Fibroblast of skin of back (primary cell): Measurements from ENCODE around the gene CCR6.
"Not testable (repeated sequence)": the region's sequence is repeated elsewhere in the genome, so short reads cannot be mapped to it uniquely, and the experiment has no call there.

Experiments used
- DNase-seq: peaks from one replicate; pipeline ENCODE4 v3.0.0-alpha.2; 2013

CCR6 gene

DNA sequence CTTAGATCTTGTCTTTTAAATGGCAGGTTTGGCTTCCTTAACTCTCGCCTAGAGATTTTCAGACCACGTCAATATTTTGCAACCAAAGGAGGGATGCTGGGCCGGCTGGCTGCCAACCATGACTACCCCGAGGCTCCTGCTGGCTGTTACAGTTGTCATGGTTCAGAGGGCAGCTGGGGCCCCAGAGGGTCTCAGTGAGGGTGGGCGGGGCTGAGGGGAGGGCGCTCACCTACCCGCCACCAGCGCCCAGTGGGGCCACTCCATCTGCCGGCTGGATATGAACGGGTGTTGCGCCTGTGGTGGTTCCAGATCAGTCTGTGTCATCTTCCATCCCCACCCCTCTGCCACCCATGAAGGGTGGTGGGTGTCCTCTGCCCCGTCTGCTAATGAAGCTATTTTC is 22.6 kb downstream of the CCR6 start:
- no peak for DNase-seq

- no peak for DNase-seq
Measured at GRCh38 chr6:167146135-167146534, 23.2 kb downstream of the CCR6 start.

GRCh38 chr6:167146977-167147376 is 24.1 kb downstream of the CCR6 start:
- DNase-seq, result no peak

- DNase-seq, result no peak
Measured at GRCh38 chr6:167148021-167148420, 25.1 kb downstream of the CCR6 start.

- no peak for DNase-seq
Measured at GRCh38 chr6:167148997-167149396, 26.1 kb downstream of the CCR6 start.

DNA sequence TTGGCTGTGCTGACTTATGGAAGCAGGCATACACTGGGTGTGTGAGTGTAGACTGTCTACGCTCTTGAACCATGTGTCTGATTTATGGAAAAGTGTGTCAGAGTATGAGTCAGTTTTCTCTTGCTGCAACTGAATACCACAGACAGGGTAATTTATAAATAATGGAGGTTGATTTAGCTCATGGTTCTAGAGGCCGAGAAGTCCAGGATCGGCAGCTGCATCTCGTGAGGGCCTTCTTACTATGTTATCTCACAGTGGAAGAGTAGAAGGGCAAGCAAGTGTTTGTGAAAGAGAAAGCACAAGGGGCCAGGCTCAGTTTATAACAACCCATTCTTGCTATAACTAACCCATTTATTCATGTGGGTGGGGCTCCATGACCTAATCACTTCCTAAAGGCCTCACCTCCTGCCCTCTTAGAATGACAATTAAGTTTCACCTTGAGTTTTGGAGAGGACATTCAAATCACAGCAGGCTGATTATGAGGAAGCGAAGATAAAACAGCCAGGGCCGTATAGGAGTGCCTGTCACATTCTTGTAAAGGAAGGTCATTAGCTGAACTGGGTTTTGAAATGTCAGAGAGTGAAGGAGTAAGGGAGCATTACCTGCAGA is 28.1 kb downstream of the CCR6 start:
- DNase-seq, result no peak

DNA sequence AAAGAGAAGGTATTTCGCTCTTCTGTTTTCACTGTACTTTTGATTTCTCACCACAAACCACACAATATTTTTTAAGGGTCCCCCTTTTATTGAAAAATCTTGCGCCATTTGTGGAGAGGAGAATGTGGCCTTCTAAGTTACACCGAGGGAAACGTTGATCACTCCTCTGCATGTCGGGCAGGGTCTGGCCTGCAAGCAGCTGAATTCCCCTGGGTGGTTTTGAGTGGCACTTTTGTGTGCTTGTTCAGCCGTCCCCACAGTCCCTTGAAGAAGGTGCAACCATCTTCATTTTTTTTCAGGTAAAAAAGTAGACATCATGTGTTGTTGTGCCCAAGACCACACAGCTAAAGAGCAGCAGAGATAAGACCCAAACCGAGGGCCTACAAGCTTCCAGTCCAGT is 28.8 kb downstream of the CCR6 start:
- DNase-seq, result no peak

- no peak for DNase-seq
Measured at GRCh38 chr6:167152862-167153261, 30.0 kb downstream of the CCR6 start.

DNA sequence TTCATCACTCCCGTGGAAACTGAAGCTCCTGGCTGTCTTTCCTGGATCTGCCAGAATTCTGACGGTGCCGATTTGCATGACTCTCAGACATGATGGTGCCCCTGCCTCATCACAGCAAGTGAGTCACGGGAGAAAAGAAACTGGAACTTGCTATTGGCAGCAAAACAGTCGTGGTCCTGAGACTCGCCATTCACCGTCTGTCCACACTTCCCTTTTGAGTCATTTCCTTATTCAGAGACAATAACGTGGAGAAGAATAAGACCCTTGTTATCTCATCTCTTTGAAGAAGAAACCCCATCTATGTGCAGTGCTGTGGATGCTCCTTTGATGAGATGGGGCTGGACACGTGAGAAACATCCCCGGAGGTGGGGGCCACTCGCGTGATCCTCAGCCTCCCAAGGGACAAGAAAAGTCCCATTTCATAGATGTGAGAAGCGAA is 30.6 kb downstream of the CCR6 start:
- peak; percentile 7 for DNase-seq

DNA sequence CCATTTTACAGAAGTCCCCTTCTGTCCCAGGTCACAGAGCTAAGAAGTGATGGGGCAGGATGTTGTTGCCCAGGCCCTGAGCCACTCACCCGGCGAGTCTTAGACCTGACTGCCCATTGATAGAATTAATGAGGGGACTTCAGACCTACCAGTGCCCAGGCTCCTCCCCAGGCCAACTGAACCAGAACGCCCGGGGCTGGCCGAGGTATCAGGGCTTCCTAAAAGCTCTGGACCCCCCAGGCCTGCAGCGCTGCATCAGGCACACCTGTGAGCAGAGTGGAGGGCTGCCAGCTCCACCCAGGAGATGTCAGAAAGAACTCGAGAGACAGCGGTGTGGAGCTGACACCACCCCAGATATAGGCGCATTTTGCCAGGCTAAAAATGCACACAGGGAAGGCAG is 31.4 kb downstream of the CCR6 start:
- no peak for DNase-seq

DNA sequence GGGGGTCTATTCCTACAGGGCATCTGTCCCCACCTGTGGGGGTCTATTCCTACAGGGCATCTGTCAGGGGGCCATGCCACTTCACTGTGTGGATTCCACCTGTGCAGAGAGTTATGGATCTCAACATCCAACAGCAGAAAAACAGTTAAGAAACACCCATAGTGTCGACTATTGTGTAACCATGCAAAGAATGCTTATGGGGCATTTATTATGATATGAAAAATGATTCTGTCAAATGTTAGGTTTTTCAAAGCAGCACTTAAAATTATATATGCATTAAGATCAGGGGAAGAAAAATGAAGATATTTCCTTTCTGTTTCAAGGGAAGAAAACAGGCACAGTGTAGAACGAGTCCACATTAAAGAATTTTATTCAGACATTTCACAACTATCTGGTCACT is 32.0 kb downstream of the CCR6 start:
- DNase-seq, result no peak

DNA sequence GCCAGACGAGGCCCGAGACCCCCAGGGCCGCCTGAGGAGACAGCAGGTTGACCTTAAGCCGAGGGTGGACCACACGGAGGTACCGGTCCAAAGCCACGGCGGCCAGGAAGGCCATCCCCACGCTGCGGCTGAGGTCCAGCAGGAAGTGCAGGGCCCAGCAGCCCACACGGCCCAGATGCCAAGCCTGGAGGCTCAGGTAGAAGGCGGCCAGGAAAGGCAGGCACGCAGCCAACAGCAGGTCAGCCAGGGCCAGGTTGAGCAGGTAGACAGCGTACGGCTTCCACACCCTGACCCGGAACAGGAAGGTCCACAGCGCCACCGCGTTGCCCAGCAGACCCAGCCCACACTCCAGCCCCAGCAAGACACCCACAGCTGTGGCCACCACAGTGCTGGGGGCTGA is 34.5 kb downstream of the CCR6 start:
- DNase-seq, result no peak

DNA sequence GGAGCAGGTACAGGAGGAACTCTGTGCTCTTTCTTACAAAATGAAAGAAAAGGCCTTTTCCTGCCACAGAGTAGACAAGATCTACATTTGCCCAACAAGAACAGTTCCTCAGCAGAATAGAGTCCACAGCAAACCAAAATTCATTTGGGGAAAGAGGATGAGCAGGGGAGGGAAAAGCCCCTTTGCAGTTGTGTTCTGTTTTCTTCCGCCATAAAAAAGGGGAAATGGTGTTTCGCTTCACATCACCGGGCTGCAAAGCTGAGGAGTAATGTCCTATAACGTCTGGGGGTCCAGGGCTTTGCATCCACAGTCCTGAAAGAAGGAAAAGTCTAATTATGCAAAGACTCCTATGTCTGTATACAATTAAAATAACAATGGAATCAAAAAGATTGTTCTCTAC is 35.0 kb downstream of the CCR6 start, which contains the start of gene GPR31:
TSS of gene GPR31 (minus strand) at position 118 of the 400 bp plus-strand sequence. CDS start 149 bp downstream, outside the sequence.
- no peak for DNase-seq

DNA sequence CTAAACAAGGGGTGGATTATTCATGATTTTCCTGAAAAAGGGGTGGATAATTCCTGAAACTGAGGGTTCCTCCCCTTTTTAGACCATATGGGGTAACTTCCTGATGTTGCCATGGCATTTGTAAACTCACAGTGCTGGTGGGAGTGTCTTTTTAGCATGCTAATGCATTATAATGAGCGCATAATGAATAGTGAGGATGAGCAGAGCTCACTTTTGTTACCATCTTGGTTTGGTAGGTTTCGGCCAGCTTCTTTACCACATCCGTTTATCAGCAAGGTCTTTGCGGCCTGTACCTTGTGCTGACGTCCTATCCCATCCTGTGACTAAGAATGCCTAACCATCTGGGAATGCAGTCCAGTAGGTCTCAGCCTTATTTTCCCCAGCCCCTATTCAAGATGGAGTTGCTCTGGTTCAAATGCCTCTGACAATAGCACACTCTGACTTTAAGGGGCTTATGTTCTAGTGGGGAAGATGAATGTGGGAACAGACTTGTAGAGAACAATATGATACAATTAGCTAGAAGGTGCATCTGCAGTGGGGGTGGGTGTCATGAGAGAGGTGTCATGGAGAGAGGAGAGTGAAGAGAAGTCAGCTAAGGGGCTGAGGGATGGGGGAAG is 39.1 kb downstream of the CCR6 start:
- no peak for DNase-seq

DNA sequence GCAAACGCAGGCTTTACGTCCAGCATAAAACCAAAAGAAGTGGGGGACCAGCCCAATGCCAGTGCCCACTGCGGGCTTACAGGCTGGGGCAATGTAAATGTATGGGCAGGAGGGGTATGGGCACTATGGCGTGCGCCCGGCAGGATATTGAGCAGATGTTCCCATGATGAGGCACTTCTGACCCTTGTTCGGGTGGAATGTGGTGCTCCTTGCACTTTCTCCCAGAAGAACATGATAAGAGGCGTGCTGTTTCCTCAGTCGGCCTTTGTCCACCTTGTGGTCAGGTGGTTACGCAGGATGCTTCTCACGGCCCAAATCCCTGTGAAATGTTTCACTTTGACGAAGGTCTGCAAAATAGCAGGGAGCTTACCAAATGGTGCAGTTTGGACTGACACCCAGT is 39.7 kb downstream of the CCR6 start:
- DNase-seq, result no peak

- no peak for DNase-seq
Measured at GRCh38 chr6:167163476-167164011, 40.6 kb downstream of the CCR6 start.

DNA sequence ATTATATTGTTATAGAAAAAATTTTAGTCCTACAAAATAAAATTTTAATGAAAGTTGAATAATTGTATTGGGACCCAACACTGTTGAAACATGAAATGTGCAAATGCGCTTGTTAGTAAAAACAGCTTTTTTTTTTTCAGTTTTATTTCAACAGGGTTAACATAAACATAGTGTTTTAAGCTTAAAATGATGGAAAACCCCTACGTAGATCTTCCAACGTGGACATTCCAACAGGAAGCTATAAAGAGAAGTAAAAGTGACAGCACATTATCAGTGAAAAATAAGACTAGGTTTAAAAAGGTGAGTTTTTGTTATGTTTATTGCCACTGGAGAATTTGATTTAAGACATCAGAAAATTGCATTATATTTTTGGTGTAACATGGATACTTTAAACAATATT is 41.4 kb downstream of the CCR6 start:
- no peak for DNase-seq

- no peak for DNase-seq
Measured at GRCh38 chr6:167165858-167166471, 43.1 kb downstream of the CCR6 start.

GRCh38 chr6:167167699-167168098 is 44.8 kb downstream of the CCR6 start:
- not testable (repeated sequence) for DNase-seq

DNA sequence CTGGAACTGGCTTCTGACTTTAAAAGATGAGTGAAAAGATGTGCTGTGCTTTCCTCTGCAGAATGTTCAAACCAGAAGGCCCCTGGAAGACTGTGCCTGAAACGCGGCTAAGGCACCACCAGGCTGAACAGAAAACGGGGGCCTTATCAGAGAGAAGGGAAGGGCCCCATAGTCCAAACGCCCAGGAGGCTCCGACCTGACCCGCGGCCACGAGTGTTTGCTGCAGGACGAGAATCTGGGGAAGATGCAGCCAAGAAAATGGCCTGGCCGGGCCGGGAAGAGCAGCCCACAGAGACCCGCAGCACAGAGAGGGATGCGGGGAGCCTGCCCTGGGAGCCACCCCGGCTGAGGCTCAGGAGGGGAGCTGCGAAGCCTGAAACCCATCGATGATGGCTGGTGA is 45.4 kb downstream of the CCR6 start:
- not testable (repeated sequence) for DNase-seq

DNA sequence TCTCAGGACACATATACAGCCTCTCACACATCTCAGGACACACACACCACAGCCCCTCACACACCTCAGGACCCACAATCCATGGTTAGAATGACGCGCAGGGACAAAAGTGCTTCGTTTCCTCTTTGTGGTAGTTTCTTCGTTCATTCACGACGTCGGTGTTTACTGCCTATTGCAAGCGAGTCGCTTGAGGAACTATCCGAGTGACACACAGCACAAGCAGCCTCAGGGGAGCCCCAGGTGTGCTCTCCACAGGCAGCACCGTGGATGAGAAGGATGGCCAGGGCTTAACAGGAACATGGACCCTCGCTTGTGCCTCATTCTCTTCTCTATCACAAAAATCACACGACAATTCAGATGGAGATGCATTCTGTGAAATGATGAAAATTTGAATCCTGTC is 47.0 kb downstream of the CCR6 start:
- DNase-seq, result not testable (repeated sequence)

GRCh38 chr6:167171300-167171699 is 48.4 kb downstream of the CCR6 start:
- not testable (repeated sequence) for DNase-seq

- DNase-seq, result not testable (repeated sequence)
Measured at GRCh38 chr6:167172011-167172410, 49.1 kb downstream of the CCR6 start.

DNA sequence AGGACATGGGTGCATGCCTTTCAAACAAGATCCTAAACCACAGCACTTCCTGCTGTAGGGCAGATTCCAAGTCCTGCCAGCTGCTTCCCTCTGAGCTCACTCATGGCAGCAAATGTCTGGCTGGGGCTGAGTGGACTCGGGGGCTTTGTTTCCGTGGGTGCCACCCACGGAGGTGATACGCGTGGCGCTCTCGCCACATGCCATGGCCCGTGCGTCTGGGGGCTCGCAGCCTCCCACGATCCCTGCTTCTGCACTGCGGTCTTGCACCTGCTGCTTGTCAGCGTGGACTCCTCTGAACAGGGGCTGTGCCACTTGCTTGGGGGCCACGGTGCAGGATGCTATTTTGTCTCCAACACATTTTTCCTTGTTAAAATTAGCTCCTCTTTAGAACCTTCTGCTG is 54.4 kb downstream of the CCR6 start:
- not testable (repeated sequence) for DNase-seq
